Ramos (cell line): ENCODE data around the gene FMN2.

Experiments
- in situ Hi-C: fragments of 300-500 bp; cut with MboI; formaldehyde crosslinking; loops from one replicate; pipeline ENCODE4 v1.14.3; 2022; ENCODE audit warnings: low sequenced_read_pairs; ENCODE audit not compliant: unreplicated experiment

Gene FMN2

DNA sequence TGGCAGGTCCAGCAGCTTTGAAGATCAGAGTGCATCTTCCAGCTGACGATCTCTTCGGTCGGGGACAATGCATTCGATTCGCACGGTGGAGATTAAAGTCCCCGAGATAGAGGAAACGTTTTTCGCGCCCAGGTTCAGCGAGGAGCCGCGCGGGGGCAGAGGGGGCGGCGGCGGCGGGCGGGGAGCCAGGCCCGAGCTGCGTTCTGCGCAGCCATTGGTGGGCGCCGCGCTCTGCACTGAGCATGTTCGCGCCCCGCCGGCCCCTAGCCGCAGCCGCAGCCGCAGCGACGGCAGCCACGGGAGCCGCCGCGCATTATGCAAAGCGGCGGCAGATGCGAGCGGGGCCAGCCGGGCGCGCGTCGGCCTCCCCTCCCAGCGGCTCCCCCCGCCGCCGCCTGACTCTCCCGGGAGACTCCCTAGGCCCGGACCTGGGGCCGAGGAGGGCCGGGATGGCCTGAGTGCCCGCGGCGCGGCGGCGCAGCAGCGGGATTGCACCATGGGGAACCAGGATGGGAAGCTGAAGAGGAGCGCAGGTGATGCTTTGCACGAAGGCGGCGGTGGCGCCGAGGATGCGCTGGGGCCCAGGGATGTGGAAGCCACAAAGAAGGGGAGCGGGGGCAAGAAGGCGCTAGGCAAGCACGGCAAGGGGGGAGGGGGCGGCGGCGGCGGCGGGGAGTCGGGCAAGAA, at the start of gene FMN2:
Gene FMN2 (plus strand): TSS at position 270 of the 687 bp plus-strand sequence. CDS start 227 bp downstream, at position 497.
- in situ Hi-C loops = no loop called here

- in situ Hi-C loops = no loop called here
These were observed 47.1 kb upstream of the FMN2 start for GRCh38 chr1:240044620-240045019.

DNA sequence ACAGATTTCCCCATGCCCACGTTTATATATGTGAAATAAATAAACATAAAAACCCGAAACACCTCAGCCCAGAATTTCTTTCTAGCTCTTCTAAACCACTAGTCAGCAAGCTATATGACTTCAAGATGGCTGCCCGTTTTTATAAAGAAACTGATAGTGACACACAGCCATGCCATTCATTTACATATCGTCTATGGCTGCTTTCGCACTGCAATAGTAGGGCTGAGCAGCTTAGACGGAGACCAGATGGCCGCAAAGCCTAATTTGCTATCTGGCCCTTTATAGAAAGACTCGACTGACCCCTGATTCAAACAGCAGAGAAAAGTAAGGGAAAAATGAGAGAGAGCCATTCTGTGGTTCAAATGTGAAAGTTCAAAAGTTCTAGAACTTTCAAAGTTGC, 45.7 kb upstream of the FMN2 start:
- in situ Hi-C loops = no loop called here

GRCh38 chr1:240054109-240054701, 37.5 kb upstream of the FMN2 start:
- in situ Hi-C loops = no loop called here

DNA sequence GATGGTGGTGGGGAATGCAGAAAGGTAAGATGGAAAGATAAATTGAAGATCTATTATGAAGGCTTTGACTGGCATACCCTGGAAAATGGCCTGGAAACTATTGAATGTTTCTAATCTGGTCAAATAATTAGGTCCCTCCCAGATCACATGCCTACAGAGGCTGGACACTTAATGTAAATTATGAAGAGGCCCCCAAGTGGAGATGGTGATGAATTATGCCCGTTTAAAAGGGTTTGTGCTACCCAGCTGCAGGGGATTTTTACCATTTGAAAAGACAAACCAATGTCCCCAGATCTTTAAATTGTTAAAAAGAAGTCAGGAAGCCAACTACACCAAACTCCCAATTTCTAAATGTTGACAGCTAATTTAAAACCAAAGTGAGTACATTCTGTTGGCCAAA, 35.7 kb upstream of the FMN2 start:
- in situ Hi-C loops = no loop called here

DNA sequence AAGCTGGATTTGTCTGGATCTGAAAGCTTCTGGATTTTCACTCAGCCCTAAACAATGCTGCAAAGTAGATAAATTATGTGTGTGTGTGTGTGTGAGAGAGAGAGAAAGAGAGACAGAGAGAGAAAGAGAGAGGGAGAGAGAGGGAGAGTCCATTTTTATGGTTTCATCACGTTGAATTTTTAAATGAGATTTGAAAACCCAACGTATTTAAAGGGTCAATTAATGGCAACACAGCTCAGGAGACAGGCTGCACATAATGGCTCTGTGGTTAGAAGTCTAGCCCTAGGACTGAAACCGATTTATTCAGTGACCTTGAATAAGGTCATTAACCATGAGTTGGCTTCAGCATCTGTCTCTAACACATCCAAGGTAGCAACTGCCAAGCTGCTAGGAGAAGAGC, 35.3 kb upstream of the FMN2 start:
- in situ Hi-C loops = no loop called here

DNA sequence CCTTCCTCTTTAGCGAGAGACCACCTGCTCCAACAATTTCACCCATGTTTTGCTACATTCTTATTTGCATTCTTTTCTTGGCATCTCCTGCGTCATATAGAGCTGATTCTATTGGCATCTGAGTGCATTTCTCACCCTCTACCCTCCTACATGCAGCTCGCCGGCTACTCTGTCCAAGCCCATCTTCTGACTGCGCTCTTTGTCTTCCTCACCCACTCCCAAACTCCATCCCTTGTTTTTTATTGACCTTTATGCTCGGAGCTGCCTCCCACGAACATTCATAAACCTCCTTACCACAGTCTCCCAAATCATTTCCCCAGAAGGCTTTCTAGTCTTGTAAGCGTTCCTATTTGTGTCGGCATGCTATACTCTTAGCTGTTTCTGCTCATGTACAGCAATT, 33.6 kb upstream of the FMN2 start:
- in situ Hi-C loops = no loop called here

- in situ Hi-C loops = no loop called here
These were observed 22.7 kb upstream of the FMN2 start for GRCh38 chr1:240068961-240069360.

- in situ Hi-C loops = no loop called here
These were observed 21.5 kb upstream of the FMN2 start for GRCh38 chr1:240070188-240070587.

DNA sequence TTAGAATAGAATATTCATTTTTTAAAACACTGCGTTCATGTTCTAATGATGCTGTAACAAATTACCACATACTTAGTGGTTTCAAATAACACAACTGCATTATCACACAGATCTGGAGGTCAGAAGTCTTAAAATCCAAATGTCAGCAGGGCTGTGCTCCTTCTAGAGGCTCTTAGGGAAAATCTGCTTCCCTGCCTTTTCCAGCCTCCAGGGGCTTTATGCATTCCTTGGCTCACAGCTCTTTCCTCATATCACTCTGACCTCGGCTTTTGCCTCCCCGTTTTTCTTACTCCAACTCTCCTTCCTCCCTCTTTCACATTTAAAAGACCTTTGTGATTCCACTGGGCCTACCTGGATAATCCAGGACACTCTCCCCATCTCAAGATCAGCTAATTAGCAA, 18.6 kb upstream of the FMN2 start:
- in situ Hi-C loops = no loop called here

- in situ Hi-C loops = no loop called here
These were observed 17.3 kb upstream of the FMN2 start for GRCh38 chr1:240074422-240074821.

- in situ Hi-C loops = no loop called here
These were observed 16.8 kb upstream of the FMN2 start for GRCh38 chr1:240074908-240075307.

- in situ Hi-C loops = no loop called here
These were observed 7.3 kb upstream of the FMN2 start for GRCh38 chr1:240084337-240084736.

DNA sequence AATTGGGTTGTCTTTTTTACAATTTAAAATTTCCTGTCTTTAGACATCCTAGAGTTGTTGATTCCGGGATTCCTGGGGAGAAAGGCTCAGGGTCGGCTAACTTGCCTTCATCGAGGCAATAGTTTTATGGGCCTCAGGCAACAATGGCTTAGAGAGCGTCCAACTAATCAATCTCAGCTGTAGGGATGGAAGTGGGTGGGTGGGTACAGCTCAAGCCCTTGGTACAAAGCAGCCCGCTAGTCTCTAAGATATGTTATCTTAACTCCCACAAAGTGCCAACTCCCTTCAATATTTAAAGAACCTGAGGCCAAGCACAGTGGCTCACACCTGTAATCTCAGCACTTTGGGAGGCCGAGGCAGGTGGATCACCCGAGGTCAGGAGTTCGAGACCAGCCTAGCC, 6.9 kb upstream of the FMN2 start:
- in situ Hi-C loops = no loop called here

DNA sequence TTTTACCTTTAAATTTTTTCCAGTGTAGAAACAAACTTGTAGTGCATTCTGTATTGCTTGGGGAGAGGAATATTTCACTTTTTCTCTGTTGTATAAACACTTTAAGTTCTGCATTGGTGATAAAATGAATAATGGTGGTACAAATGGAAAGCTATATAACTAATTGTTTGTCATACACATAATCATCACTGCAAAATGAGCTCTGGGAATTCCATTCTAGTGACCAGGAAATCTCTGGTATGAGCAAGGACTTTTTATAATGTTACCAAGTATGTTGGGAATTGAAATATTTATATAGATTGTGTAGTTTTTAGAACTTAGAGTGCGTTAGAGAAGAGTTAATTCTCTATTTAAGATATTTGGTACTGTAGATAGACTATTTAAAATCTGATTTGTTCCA, 5.0 kb upstream of the FMN2 start:
- in situ Hi-C loops = no loop called here

DNA sequence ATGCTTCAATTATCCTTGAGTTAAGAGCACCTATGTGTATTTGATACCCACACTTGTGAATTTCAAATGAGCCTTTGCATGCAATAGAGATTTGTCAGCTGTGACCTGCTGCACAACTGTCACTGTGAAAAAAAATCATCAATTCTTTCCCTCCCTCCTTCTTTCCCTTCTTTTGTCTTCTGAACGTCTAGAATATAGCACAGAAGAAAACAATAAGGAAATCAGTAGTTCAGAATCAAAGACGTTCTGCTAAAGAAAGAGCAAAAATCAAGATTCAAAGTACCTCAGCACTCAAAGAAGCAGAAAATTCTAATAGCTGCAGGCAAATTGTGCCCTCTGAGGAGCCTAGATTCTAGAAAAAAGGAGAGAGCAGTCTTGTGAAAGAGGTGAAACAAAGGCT, 1.7 kb upstream of the FMN2 start:
- in situ Hi-C loops = no loop called here

- in situ Hi-C loops = no loop called here
These were observed 604 bp upstream of the FMN2 start for GRCh38 chr1:240090957-240091600.

- in situ Hi-C loops = no loop called here
These were observed 827 bp downstream of the FMN2 start for GRCh38 chr1:240092301-240093119.

GRCh38 chr1:240093120-240093961, 1.7 kb downstream of the FMN2 start:
- in situ Hi-C loops = no loop called here
